ENCODE measurements around the gene WASHC1.
"Not testable (repeated sequence)": the region's sequence is repeated elsewhere in the genome, so short reads cannot be mapped to it uniquely, and the experiment has no call there.

WASHC1 gene

GRCh38 chr9:29356-29755 lies at the start of gene WASHC1:
Gene WASHC1 (minus strand): TSS chr9:29456. CDS start chr9:24999, 4,457 bp downstream.
- WGBS (ENCODE audit: insufficient coverage, insufficient read length) = no CpG with 5 or more reads among the region's 20 CpGs
- not testable (repeated sequence) for H3K27me3 ChIP-seq (ENCODE audit: control insufficient read depth, insufficient read depth, low read length); H3K27ac ChIP-seq (ENCODE audit: low read length); DNase-seq (ENCODE audit: low read depth, low spot score); H3K4me1 ChIP-seq (ENCODE audit: control insufficient read depth, insufficient read depth, low read length); H3K36me3 ChIP-seq (ENCODE audit: control insufficient read depth, insufficient read depth, low read length); H3K9me3 ChIP-seq (ENCODE audit: control insufficient read depth, insufficient read depth, low read length)
- H3K4me3 ChIP-seq (ENCODE audit: low read length) = peak within 1 kb of the TSS; percentile 46; the same call in 1 of the 2 replicates

GRCh38 chr9:78333-78732 lies 49.1 kb upstream of the WASHC1 start:
- not testable (repeated sequence) for H3K9me3 ChIP-seq (ENCODE audit: control insufficient read depth, insufficient read depth, low read length); H3K4me1 ChIP-seq (ENCODE audit: control insufficient read depth, insufficient read depth, low read length); DNase-seq (ENCODE audit: low read depth, low spot score); H3K27ac ChIP-seq (ENCODE audit: low read length); H3K36me3 ChIP-seq (ENCODE audit: control insufficient read depth, insufficient read depth, low read length); H3K27me3 ChIP-seq (ENCODE audit: control insufficient read depth, insufficient read depth, low read length); H3K4me3 ChIP-seq (ENCODE audit: low read length)
- WGBS (ENCODE audit: insufficient coverage, insufficient read length) = no CpG with 5 or more reads among the region's 3 CpGs

- no CpG with 5 or more reads among the region's 3 CpGs for WGBS (ENCODE audit: insufficient coverage, insufficient read length)
- H3K27ac ChIP-seq (ENCODE audit: low read length) = not testable (repeated sequence)
These were observed 47.1 kb upstream of the WASHC1 start for GRCh38 chr9:76389-76788.

GRCh38 chr9:73900-74525 lies 44.8 kb upstream of the WASHC1 start:
- H3K4me3 ChIP-seq (ENCODE audit: low read length) = peak overlapping the region; percentile 9; the same call in 1 of the 2 replicates
- WGBS (ENCODE audit: insufficient coverage, insufficient read length) = no CpG with 5 or more reads among the region's 18 CpGs
- H3K27ac ChIP-seq (ENCODE audit: low read length) = not testable (repeated sequence)

More at GRCh38 chr9:76389-76788, 47.1 kb upstream of the WASHC1 start:
- H3K4me3 ChIP-seq (ENCODE audit: low read length); DNase-seq (ENCODE audit: low read depth, low spot score); H3K27me3 ChIP-seq (ENCODE audit: control insufficient read depth, insufficient read depth, low read length); H3K4me1 ChIP-seq (ENCODE audit: control insufficient read depth, insufficient read depth, low read length); H3K9me3 ChIP-seq (ENCODE audit: control insufficient read depth, insufficient read depth, low read length); H3K36me3 ChIP-seq (ENCODE audit: control insufficient read depth, insufficient read depth, low read length): not testable (repeated sequence)

GRCh38 chr9:73076-73899 lies 44.0 kb upstream of the WASHC1 start:
- not testable (repeated sequence) for H3K27ac ChIP-seq (ENCODE audit: low read length); H3K4me1 ChIP-seq (ENCODE audit: control insufficient read depth, insufficient read depth, low read length); H3K36me3 ChIP-seq (ENCODE audit: control insufficient read depth, insufficient read depth, low read length); H3K9me3 ChIP-seq (ENCODE audit: control insufficient read depth, insufficient read depth, low read length); DNase-seq (ENCODE audit: low read depth, low spot score); H3K27me3 ChIP-seq (ENCODE audit: control insufficient read depth, insufficient read depth, low read length)
- H3K4me3 ChIP-seq (ENCODE audit: low read length) = peak overlapping the region; percentile 9; the same call in 1 of the 2 replicates
- no CpG with 5 or more reads among the region's 109 CpGs for WGBS (ENCODE audit: insufficient coverage, insufficient read length)

More at GRCh38 chr9:73900-74525, 44.8 kb upstream of the WASHC1 start:
- not testable (repeated sequence) for DNase-seq (ENCODE audit: low read depth, low spot score); H3K4me1 ChIP-seq (ENCODE audit: control insufficient read depth, insufficient read depth, low read length); H3K36me3 ChIP-seq (ENCODE audit: control insufficient read depth, insufficient read depth, low read length); H3K27me3 ChIP-seq (ENCODE audit: control insufficient read depth, insufficient read depth, low read length); H3K9me3 ChIP-seq (ENCODE audit: control insufficient read depth, insufficient read depth, low read length)

- not testable (repeated sequence) for H3K27me3 ChIP-seq (ENCODE audit: control insufficient read depth, insufficient read depth, low read length); H3K4me3 ChIP-seq (ENCODE audit: low read length); H3K27ac ChIP-seq (ENCODE audit: low read length); H3K4me1 ChIP-seq (ENCODE audit: control insufficient read depth, insufficient read depth, low read length); DNase-seq (ENCODE audit: low read depth, low spot score); H3K9me3 ChIP-seq (ENCODE audit: control insufficient read depth, insufficient read depth, low read length); H3K36me3 ChIP-seq (ENCODE audit: control insufficient read depth, insufficient read depth, low read length)
- WGBS (ENCODE audit: insufficient coverage, insufficient read length) = no CpG with 5 or more reads among the region's 10 CpGs
These were observed 33.9 kb upstream of the WASHC1 start for GRCh38 chr9:63031-63629.

- no CpG with 5 or more reads among the region's 2 CpGs for WGBS (ENCODE audit: insufficient coverage, insufficient read length)
- H3K4me3 ChIP-seq (ENCODE audit: low read length); H3K27me3 ChIP-seq (ENCODE audit: control insufficient read depth, insufficient read depth, low read length); DNase-seq (ENCODE audit: low read depth, low spot score); H3K36me3 ChIP-seq (ENCODE audit: control insufficient read depth, insufficient read depth, low read length); H3K9me3 ChIP-seq (ENCODE audit: control insufficient read depth, insufficient read depth, low read length); H3K4me1 ChIP-seq (ENCODE audit: control insufficient read depth, insufficient read depth, low read length); H3K27ac ChIP-seq (ENCODE audit: low read length): not testable (repeated sequence)
These were observed 23.4 kb upstream of the WASHC1 start for GRCh38 chr9:52678-53077.

- not testable (repeated sequence) for H3K36me3 ChIP-seq (ENCODE audit: control insufficient read depth, insufficient read depth, low read length); H3K9me3 ChIP-seq (ENCODE audit: control insufficient read depth, insufficient read depth, low read length); H3K4me3 ChIP-seq (ENCODE audit: low read length); DNase-seq (ENCODE audit: low read depth, low spot score); H3K27me3 ChIP-seq (ENCODE audit: control insufficient read depth, insufficient read depth, low read length); H3K27ac ChIP-seq (ENCODE audit: low read length); H3K4me1 ChIP-seq (ENCODE audit: control insufficient read depth, insufficient read depth, low read length)
- WGBS (ENCODE audit: insufficient coverage, insufficient read length) = no CpG with 5 or more reads among the region's 5 CpGs
These were observed 19.1 kb upstream of the WASHC1 start for GRCh38 chr9:48190-48842.

GRCh38 chr9:46639-47271 lies 17.5 kb upstream of the WASHC1 start:
- not testable (repeated sequence) for H3K27me3 ChIP-seq (ENCODE audit: control insufficient read depth, insufficient read depth, low read length); H3K4me1 ChIP-seq (ENCODE audit: control insufficient read depth, insufficient read depth, low read length); H3K27ac ChIP-seq (ENCODE audit: low read length); H3K9me3 ChIP-seq (ENCODE audit: control insufficient read depth, insufficient read depth, low read length); H3K36me3 ChIP-seq (ENCODE audit: control insufficient read depth, insufficient read depth, low read length); H3K4me3 ChIP-seq (ENCODE audit: low read length); DNase-seq (ENCODE audit: low read depth, low spot score)
- WGBS (ENCODE audit: insufficient coverage, insufficient read length) = no CpG with 5 or more reads among the region's 12 CpGs

GRCh38 chr9:46164-46563 lies 16.9 kb upstream of the WASHC1 start:
- not testable (repeated sequence) for H3K9me3 ChIP-seq (ENCODE audit: control insufficient read depth, insufficient read depth, low read length); DNase-seq (ENCODE audit: low read depth, low spot score); H3K4me3 ChIP-seq (ENCODE audit: low read length); H3K27me3 ChIP-seq (ENCODE audit: control insufficient read depth, insufficient read depth, low read length); H3K27ac ChIP-seq (ENCODE audit: low read length); H3K36me3 ChIP-seq (ENCODE audit: control insufficient read depth, insufficient read depth, low read length); H3K4me1 ChIP-seq (ENCODE audit: control insufficient read depth, insufficient read depth, low read length)
- no CpG with 5 or more reads among the region's 6 CpGs for whole genome bisulfite sequencing (ENCODE audit: insufficient coverage, insufficient read length)
